ENCODE measurements around the gene MED15.
A peak's percentile ranks its signal among the peaks of the same experiment; 100 is the strongest.
"Not testable (repeated sequence)": the region's sequence is repeated elsewhere in the genome, so short reads cannot be mapped to it uniquely, and the experiment has no call there.

Gene MED15

GRCh38 chr22:20589614-20590476 lies 82.4 kb downstream of the MED15 start:
- DNase-seq (ENCODE audit: low read depth), result no peak
- no peak for TF ChIP-seq CTCF (IDR thresholded peaks at IDR 0.05; ENCODE audit: control insufficient read depth, insufficient read depth, low read depth, low read length, missing control alignments)
- no peak overlapping the region for H3K4me3 ChIP-seq (ENCODE audit: control insufficient read depth, low read depth, low read length)

- TF ChIP-seq CTCF (IDR thresholded peaks at IDR 0.05; ENCODE audit: control insufficient read depth, insufficient read depth, low read depth, low read length, missing control alignments), result no peak
- no peak for DNase-seq (ENCODE audit: low read depth)
- H3K4me3 ChIP-seq (ENCODE audit: control insufficient read depth, low read depth, low read length), result no peak overlapping the region
Observed at GRCh38 chr22:20590477-20591294, 83.3 kb downstream of the MED15 start.

- no peak for DNase-seq (ENCODE audit: low read depth)
- TF ChIP-seq CTCF (IDR thresholded peaks at IDR 0.05; ENCODE audit: control insufficient read depth, insufficient read depth, low read depth, low read length, missing control alignments), result no peak
- no peak overlapping the region for H3K4me3 ChIP-seq (ENCODE audit: control insufficient read depth, low read depth, low read length)
Observed at GRCh38 chr22:20591295-20591645, 83.9 kb downstream of the MED15 start.

- DNase-seq (ENCODE audit: low read depth), result no peak
- peak; percentile 4 for TF ChIP-seq CTCF (IDR thresholded peaks at IDR 0.05; ENCODE audit: control insufficient read depth, insufficient read depth, low read depth, low read length, missing control alignments)
- H3K4me3 ChIP-seq (ENCODE audit: control insufficient read depth, low read depth, low read length), result no peak overlapping the region
Observed at GRCh38 chr22:20591660-20592310, 84.4 kb downstream of the MED15 start.

GRCh38 chr22:20594038-20594437 lies 86.6 kb downstream of the MED15 start:
- H3K4me3 ChIP-seq (ENCODE audit: control insufficient read depth, low read depth, low read length); DNase-seq (ENCODE audit: low read depth): not testable (repeated sequence)

- H3K4me3 ChIP-seq (ENCODE audit: control insufficient read depth, low read depth, low read length); DNase-seq (ENCODE audit: low read depth): not testable (repeated sequence)
Observed at GRCh38 chr22:20594486-20594885, 87.1 kb downstream of the MED15 start.

GRCh38 chr22:20595461-20595860 lies 88.1 kb downstream of the MED15 start:
- TF ChIP-seq CTCF (IDR thresholded peaks at IDR 0.05; ENCODE audit: control insufficient read depth, insufficient read depth, low read depth, low read length, missing control alignments), result no peak
- no peak overlapping the region for H3K4me3 ChIP-seq (ENCODE audit: control insufficient read depth, low read depth, low read length)
- DNase-seq (ENCODE audit: low read depth), result no peak
